Gastroesophageal sphincter (tissue), 4 donors: ENCODE measurements around the gene UBE2E2. TPM values are rescaled to one million over a fixed set of nuclear protein-coding genes. Genes with fewer than 3 reads are reported as not detected.

ENCODE experiments used
- ATAC-seq: fragments of 150-250 bp; one replicate; pipeline ENCODE4 v1.9.1; 2016; ENCODE audit warnings: mild to moderate bottlenecking, moderate library complexity
- H3K27ac ChIP-seq, 4 donors: fragments of 200-600 bp; sonication (generic) in 3 of 4; 1 replicate in 3 of 4; 2 replicates in 1 of 4; pipeline ENCODE4 v1.5.1; 2016 to 2019
- H3K27me3 ChIP-seq: fragments of 200-600 bp; sonication (generic); one replicate; pipeline ENCODE4 v1.5.1; 2019
- H3K36me3 ChIP-seq, 2 donors: fragments of 200-600 bp; sonication (generic); one replicate each; pipeline ENCODE4 v1.5.1; 2019; ENCODE audit warnings: control low read depth in 1 of 2
- H3K4me1 ChIP-seq, 3 donors: fragments of 200-600 bp; sonication (generic); 1 replicate in 2 of 3; 2 replicates in 1 of 3; pipeline ENCODE4 v1.5.1; 2016 to 2019; ENCODE audit warnings: control low read depth in 2 of 3
- H3K4me3 ChIP-seq, 2 donors: fragments of 200-600 bp; sonication (generic); one replicate each; pipeline ENCODE4 v1.5.1; 2019; ENCODE audit warnings: mild to moderate bottlenecking in 1 of 2, moderate library complexity in 1 of 2
- H3K9me3 ChIP-seq, 3 donors: fragments of 200-600 bp; sonication (generic); one replicate each; pipeline ENCODE4 v1.5.1; 2017 to 2019; ENCODE audit warnings: control low read depth in 2 of 3
- EP300 ChIP-seq: sonication (generic); formaldehyde crosslinking; IDR thresholded peaks from one replicate; pipeline ENCODE4 v1.6.1; 2017; ENCODE audit warnings: antibody characterized with exemption, mild to moderate bottlenecking
- POLR2A ChIP-seq, 2 donors: fragments of 450-650 bp; IDR thresholded peaks; one replicate each; pipeline ENCODE4 v1.6.1; 2017; ENCODE audit warnings: antibody characterized with exemption in 2 of 2, mild to moderate bottlenecking in 2 of 2, moderate library complexity in 1 of 2
- POLR2AphosphoS5 ChIP-seq: sonication (generic); formaldehyde crosslinking; IDR thresholded peaks from one replicate; pipeline ENCODE4 v1.6.1; 2017; ENCODE audit warnings: antibody characterized with exemption
- WGBS, 2 donors: methylation state at CpG; one replicate each; pipeline ENCODE4 v1.1.5; 2018; ENCODE audit warnings: low coverage in 1 of 2; 5-methylcytosine and 5-hydroxymethylcytosine counted together
- total RNA-seq, 4 donors: library from RNA; depleted of rRNA; stranded (reverse); fragments of >200 nt; gene quantifications; one replicate each; pipeline ENCODE4 v1.1.0, GENCODE V29; 2016
- TF ChIP-seq, protein P1 (sequence below), 4 experiments: fragments of 200-600 bp in 2 of 4; fragments of 450-650 bp in 2 of 4; sonication (generic) in 1 of 4; IDR thresholded peaks; one replicate each; pipeline ENCODE4 v1.5.1; 2017 to 2019; ENCODE audit warnings: antibody characterized with exemption in 4 of 4, mild to moderate bottlenecking in 2 of 4, moderate library complexity in 2 of 4

Gene UBE2E2
- total RNA-seq, 4 donors from 2014 or later: 35.8 to 114 (median 70.2) TPM

DNA sequence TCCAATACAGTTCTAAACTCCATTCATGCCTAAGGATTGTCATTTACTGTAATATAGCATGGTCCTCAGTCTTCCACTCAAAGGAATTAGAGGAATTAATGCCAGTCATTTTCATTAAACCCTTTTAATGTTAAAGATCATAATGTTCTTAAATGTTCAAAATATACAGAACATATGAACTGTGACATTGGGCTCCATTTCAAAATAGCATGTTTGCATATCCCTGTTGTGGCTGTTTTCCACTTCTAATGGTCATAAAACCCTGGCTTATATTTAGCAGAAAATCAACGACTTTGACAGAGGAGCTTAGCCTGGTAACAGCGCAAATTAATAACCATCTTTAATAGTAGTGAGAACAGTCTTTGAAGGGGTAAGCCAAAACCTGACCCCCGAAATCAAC lies 260.7 kb downstream of the UBE2E2 start:
- whole genome bisulfite sequencing, 2 donors: 69 to 93% methylated on average over 3 of the region's 3 CpGs
- ATAC-seq: no peak
- no peak overlapping the region for H3K4me3 ChIP-seq
- no peak overlapping the region for H3K27ac ChIP-seq
- no peaks in the 10 kb centered on the region for H3K36me3 ChIP-seq
- H3K9me3 ChIP-seq: no peaks in the 10 kb centered on the region
- H3K27me3 ChIP-seq: no peaks in the 10 kb centered on the region
- H3K4me1 ChIP-seq: peaks cover 0 to 18% (median 8%) of the 10 kb centered on the region in 3 donors
- no peak for TF ChIP-seq POLR2AphosphoS5
- TF ChIP-seq EP300: no peak

DNA sequence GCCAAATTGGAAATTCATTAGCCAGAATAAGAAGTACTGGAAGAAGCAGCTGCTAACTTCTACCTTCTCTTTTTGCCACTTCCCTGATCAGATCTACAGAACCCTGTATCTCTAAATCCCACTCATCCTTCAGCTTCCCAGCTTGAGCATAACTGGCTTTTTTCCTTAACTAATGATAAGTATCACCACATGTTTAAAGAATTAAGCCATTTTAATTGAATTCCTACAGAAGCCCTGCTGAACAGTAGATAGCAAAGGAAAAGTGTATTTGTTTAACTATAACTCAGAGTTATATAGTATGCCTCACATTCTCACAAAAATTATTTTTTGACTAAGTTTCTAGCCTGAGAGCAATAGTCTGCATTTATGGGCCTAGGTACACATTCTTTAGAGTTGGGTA lies 262.4 kb downstream of the UBE2E2 start:
- no peak overlapping the region for H3K27ac ChIP-seq
- H3K36me3 ChIP-seq: no peaks in the 10 kb centered on the region
- no peak overlapping the region for H3K4me3 ChIP-seq
- no peak for ATAC-seq
- TF ChIP-seq EP300: no peak
- TF ChIP-seq, protein P1, sequence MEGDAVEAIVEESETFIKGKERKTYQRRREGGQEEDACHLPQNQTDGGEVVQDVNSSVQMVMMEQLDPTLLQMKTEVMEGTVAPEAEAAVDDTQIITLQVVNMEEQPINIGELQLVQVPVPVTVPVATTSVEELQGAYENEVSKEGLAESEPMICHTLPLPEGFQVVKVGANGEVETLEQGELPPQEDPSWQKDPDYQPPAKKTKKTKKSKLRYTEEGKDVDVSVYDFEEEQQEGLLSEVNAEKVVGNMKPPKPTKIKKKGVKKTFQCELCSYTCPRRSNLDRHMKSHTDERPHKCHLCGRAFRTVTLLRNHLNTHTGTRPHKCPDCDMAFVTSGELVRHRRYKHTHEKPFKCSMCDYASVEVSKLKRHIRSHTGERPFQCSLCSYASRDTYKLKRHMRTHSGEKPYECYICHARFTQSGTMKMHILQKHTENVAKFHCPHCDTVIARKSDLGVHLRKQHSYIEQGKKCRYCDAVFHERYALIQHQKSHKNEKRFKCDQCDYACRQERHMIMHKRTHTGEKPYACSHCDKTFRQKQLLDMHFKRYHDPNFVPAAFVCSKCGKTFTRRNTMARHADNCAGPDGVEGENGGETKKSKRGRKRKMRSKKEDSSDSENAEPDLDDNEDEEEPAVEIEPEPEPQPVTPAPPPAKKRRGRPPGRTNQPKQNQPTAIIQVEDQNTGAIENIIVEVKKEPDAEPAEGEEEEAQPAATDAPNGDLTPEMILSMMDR (IDR thresholded peaks at IDR 0.05): no peak
- no peak for TF ChIP-seq POLR2AphosphoS5
- no peak for TF ChIP-seq POLR2A (IDR thresholded peaks at IDR 0.05)
- H3K27me3 ChIP-seq: no peaks in the 10 kb centered on the region
- H3K4me1 ChIP-seq: peaks cover 0 to under 1% (median 0%) of the 10 kb centered on the region in 3 donors
- no peaks in the 10 kb centered on the region for H3K9me3 ChIP-seq

GRCh38 chr3:23468203-23468602 lies 265.1 kb downstream of the UBE2E2 start:
- Histone ChIP-seq H3K9me3 (no peaks in the 10 kb centered on the region), H3K27me3 (no peaks in the 10 kb centered on the region), H3K4me3 (no peak overlapping the region), H3K4me1 (no peaks in the 10 kb centered on the region), H3K27ac (no peak overlapping the region), H3K36me3 (no peaks in the 10 kb centered on the region)
- no peak for TF ChIP-seq EP300
- TF ChIP-seq POLR2AphosphoS5: no peak
- TF ChIP-seq, protein P1 (IDR thresholded peaks at IDR 0.05): no peak
- TF ChIP-seq POLR2A (IDR thresholded peaks at IDR 0.05): no peak
- ATAC-seq: no peak
- 100% methylated on average over 1 of the region's 1 CpG for WGBS, 2 donors

DNA sequence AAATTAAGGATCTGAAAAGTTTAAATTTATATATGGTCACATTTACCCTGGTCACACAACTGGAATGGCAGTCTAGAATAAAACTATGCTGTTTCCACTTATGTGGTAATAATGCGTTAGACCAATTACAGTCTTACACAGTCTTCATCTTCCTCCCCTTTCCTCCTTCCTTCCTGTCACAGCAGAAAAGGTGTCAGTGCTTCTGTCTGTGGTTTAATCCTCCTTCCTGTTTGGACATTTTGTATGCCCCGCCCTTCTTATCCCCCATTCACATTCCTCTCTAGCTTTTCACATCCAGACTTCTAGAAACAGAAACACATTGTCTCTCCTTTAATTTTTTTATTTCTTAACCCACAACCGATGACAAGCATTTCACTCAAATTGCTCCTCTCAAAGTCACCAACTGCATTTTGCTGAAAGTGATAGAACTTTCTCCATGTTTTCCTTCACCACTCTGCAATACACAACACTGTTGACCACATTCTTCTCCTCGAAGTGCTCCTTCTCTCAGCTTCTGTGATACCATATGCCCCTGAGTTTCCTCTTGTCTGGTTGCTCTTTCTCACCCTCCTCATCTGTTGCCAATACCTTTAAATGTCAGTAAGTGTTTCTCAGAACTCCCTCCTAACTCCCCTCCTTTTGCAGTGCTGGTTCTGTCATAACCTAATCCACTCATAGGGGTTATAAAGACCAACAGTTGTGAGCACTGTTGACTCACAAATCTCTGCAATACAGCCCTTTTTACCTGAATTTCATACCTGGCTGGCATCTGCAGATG lies 271.6 kb downstream of the UBE2E2 start:
- no peak for ATAC-seq
- Histone ChIP-seq H3K27ac (no peak overlapping the region), H3K9me3 (no peaks in the 10 kb centered on the region), H3K4me1 (no peaks in the 10 kb centered on the region), H3K27me3 (no peaks in the 10 kb centered on the region), H3K36me3 (no peaks in the 10 kb centered on the region), H3K4me3 (no peak overlapping the region)
- 82 to 93% methylated on average over 2 to 4 of the region's 4 CpGs for WGBS, 2 donors
- TF ChIP-seq POLR2A (IDR thresholded peaks at IDR 0.05) (no peak), EP300 (no peak), POLR2AphosphoS5 (no peak)
- TF ChIP-seq, protein P1 (IDR thresholded peaks at IDR 0.05): no peak

- 100% methylated on average over 2 of the region's 2 CpGs for WGBS, 2 donors
- Histone ChIP-seq H3K27me3 (no peaks in the 10 kb centered on the region), H3K27ac (no peak overlapping the region), H3K9me3 (no peaks in the 10 kb centered on the region), H3K4me1 (no peaks in the 10 kb centered on the region), H3K4me3 (no peak overlapping the region), H3K36me3 (no peaks in the 10 kb centered on the region)
- ATAC-seq: no peak
- TF ChIP-seq POLR2AphosphoS5 (no peak), EP300 (no peak), POLR2A (IDR thresholded peaks at IDR 0.05) (no peak)
- TF ChIP-seq, protein P1 (IDR thresholded peaks at IDR 0.05): no peak
Observed at GRCh38 chr3:23475446-23475845, 272.3 kb downstream of the UBE2E2 start.
